Activated CD8-positive, alpha-beta memory T cell treated with anti-CD3 and anti-CD28 coated beads for 1 hour (primary cell): ENCODE data around the gene AP2A1.
"Not testable (repeated sequence)": the region's sequence is repeated elsewhere in the genome, so short reads cannot be mapped to it uniquely, and the experiment has no call there.

Experiments
- DNase-seq, 2 donors: peaks; one replicate each; pipeline ENCODE4 v3.0.0-alpha.2; 2020; ENCODE audit warnings: low read depth in 1 of 2; ENCODE audit errors: extremely low read depth in 1 of 2

AP2A1 gene

DNA sequence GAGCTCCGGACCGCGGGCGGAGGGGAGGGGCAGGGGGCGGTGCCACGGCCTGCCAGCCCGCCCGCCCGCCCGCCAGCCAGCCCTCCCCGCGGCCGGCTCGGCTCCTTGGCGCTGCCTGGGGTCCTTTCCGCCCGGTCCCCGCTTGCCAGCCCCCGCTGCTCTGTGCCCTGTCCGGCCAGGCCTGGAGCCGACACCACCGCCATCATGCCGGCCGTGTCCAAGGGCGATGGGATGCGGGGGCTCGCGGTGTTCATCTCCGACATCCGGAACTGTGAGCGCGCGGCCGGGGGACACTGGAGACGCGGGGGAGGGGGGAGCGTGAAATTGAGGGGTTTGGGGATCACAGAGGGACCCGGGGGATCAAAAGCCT, at the start of gene AP2A1:
AP2A1 (plus strand) TSS at position 72 of the 370 bp plus-strand sequence; CDS start at position 205, 133 bp downstream.
- DNase-seq: no peak

DNA sequence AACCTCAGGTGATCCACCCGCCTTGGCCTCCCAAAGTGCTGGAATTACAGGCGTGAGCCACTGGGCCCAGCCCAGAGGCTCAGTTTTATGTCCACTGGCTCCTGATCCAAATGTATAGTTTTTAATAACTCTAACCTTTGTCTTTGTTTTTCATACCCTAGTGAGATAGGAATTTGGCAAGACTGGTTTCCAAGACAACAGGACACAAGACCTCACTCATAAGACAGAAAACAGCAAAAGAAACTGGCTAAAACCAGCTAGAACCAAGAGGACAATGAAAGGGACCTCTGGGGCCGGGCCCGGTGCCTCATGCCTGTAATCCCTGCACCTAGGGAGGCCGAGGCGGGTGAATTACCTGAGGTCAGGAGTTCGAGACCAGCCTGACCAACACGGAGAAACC, 48.3 kb upstream of the AP2A1 start:
- DNase-seq: no peak

DNA sequence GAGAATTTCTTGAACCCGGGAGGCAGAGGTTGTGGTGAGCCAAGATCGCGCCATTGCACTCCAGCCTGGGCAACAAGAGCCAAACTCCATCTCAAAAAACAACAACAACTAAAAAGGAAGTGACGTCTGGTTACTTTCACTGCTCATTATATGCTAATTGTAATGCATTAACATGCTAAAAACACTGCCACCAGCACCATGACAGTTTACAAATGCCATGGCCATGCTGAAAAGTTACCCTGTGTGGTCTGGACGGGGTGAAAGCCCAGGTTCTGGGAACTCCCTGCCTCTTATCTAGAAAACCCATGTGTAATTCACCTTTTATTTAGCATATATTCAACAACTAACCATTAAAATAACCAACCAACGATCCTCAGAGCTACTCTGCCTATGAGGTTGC, 47.8 kb upstream of the AP2A1 start:
- DNase-seq: no peak

DNA sequence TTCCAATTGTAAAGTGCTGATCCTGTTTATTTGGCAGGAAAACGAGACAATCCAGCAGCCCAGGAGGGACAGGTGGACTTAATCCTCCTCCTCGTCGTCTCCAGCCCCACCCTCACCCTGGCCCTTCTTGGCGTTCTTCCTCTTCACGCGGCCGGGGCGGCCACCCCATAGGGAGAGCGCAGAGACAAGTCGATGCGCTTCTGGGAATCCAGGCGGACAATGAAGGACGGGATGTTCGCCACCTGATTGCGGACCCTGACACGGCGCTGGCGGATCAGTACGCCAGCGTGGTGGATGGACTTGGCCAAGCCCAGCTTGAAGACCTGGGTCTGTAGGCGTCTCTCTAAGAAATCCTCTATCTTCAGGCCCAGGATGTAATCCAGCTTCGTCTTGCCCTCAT, 47.4 kb upstream of the AP2A1 start:
- DNase-seq: not testable (repeated sequence)

DNA sequence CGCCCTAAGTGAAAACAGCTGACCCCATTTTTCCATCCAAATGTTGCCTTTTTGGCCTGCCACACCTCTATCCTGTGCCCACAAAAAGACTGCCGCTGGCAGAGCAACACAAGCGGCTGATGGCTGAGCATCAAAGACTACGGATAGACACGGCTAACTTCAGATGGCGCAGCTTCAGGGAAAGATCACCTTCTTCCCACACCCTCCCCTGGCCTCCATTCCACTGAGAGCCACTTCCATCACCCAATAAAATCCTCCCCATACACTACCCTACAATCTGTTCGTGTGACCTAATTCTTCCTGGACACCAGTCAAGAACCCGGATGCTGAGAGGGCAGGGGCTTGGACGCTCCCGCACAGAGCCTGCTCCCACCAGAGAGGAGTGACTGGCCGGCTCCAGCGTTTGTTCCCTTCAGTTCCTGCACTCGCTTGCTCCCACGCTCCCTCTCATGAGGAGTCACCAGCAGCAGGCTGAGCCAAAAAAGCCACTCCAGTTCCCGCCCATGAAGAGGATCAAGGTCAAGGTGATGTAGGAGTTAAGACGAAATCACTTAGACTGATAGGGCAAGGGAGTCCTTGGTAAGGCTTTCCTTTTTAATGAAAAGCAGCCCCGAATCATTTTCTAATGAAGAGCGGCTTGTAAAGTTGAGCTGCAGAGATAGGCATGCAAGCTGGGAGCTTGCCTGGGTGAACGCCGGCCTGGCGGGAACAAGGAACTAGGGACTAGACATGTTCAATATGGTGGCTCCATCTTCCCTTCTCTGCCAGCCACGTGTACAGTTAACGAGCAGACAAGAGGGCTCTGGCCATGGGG, 39.4 kb upstream of the AP2A1 start:
- no peak for DNase-seq

DNA sequence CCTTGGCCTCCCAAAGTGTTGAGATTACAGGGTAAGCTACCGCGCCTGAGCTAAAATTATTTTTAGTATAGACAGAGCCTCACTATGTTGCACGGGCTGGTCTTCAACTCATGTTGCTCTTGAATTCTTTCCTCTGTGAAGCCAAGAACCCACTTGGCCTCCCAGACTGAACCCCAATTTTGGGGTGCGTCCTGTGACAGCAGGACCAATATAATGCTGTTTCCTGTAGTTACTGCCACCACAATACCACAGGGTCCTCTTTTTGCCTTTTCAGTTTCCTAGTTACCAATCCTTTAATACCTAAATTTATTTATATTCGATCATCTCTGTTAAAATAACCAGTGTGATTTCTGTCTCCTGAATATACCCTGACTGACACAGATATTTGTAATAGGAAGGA, 36.6 kb upstream of the AP2A1 start:
- DNase-seq: no peak

DNA sequence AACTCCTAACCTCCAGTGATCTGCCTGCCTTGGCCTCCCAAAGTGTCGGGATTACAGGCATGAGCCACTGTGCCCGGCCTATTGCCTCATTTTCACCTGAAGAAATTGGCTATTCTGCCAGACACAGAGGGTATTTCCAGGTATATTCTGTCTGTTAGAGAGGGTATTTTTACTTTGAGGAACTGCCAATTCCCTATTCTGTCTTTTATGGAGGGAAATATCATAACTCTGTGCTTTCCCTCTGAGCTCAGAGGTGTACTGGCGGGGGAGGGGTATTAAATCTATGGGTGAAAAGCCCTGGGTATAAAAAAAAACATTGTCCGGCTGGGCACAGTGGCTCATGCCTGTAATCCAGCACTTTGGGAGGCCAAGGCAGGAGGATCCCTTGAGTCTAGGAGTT, 28.5 kb upstream of the AP2A1 start:
- no peak for DNase-seq

DNA sequence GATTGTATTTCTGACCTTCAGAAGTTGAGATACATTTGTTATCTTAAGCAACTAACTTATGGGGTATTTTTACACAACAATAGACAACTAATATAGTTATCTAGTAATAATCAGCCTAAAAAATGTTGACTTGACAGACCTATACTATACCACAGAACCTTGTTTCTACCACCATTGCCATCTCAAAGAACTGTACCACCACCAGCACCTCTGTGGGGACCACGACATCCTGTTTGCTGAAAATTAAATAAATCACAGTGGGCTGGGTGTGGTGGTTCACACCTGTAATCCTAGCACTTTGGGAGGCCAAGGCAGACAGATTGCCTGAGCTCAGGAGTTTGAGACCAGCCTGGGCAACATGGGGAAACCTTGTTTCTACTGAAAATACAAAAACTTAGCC, 27.7 kb upstream of the AP2A1 start:
- DNase-seq: no peak

DNA sequence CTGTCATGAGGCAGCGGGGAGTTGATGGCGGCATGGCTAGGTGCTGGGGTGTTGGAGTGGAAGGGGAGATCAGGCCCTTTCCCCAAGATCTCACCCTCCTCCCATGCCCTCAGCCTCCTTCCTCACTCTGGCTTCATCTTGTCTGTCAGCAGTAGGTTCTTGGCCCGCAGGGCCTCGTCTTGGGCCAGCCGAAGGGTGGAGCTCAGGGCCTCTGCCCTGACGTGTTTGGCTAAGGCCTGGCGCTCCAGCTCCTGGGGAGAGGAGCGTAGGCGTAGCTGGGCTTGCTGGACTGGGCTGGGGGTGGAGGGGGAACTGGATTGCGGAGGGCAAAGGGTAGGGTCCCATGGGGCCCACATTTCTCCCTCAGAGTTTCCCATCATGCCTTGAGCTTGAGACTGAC, 26.9 kb upstream of the AP2A1 start:
- DNase-seq: no peak

DNA sequence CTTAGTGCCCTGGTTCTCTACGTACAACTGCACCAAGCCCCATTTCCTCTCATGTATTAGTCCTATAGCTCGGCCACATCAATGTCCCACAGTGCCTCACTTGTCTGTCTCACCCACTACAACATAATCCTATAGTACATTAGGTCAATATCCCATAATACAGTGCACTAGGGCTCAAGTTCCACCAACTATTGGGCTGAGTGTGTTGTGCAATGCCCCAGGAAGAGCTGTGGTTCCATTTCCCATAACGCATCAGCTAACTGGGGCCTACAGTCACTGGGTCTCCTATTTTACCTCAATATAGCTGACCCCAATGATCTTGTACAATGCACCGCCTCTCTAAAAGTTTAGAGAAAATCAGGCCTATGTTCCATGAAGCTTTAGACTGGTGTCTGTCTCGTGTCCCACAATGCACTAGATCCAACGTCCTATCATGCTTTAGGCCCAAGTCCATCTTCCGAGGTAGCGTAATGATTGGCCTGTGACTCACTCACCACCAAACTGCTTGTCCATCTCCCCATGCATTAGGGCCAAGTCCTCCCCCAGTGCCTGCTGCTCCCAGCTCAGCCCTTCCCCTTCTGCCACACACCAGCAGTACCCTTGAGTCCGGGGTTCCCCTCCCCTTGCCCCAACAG, 25.5 kb upstream of the AP2A1 start:
- no peak for DNase-seq

DNA sequence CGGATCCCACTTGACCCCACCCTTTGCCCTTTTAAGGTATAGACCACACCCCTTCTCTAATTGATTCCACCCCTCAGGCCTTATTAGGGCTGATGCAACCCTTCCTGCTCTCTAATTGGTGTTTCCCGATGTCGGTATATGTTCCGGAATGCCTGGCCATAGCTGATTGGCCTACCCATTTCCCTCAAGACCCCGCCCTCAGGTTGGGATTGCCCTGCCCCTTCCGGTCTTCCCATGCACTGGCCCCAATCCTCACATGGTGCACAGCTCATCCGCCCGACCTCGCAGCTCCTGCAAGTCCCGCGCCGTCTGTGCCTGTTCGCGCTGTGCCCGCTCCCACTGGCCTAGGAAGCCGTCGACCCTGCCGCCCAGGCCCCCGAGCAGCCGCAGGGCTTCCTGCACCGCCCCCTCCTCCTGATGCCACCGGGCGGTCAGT, 21.8 kb upstream of the AP2A1 start:
- no peak for DNase-seq

DNA sequence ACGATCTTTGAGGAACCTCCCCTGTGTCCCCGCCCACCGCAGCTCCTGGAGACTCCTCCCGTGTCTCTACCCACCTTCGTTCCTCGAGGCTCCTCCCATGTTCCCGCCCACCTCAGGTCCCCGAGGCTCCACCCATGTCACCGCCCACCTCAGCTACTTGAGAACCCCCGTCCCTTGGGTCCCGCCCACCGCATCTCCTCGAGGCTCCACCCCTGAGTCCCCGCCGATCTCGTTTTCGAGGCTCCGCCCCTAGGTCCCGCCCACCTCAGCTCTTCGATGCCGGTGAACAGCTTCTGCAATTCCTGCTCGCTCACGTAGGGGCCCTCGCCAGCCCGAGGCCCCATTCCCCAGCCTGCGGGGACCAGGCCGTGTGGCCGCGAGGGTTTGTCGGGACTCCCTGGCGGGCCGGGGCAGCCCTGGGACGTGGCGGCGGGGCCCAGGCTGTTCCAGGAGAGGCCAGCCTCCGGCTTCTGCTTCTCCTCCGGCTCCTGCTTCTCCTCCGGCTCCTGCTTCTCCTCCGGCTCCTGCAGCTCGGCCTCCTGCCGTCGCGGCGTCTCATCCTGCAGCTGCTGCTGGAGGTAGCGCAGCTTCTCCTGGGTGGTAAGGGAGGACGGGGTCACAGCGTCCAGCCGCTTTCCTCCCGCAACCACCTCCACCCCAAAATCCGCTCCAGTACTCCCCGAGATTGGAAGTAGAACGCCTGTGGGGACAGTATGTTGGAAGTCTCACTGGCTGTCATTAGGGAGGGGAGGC, 20.4 kb upstream of the AP2A1 start:
- DNase-seq: peak in 1 of 2 donors; percentile 14

DNA sequence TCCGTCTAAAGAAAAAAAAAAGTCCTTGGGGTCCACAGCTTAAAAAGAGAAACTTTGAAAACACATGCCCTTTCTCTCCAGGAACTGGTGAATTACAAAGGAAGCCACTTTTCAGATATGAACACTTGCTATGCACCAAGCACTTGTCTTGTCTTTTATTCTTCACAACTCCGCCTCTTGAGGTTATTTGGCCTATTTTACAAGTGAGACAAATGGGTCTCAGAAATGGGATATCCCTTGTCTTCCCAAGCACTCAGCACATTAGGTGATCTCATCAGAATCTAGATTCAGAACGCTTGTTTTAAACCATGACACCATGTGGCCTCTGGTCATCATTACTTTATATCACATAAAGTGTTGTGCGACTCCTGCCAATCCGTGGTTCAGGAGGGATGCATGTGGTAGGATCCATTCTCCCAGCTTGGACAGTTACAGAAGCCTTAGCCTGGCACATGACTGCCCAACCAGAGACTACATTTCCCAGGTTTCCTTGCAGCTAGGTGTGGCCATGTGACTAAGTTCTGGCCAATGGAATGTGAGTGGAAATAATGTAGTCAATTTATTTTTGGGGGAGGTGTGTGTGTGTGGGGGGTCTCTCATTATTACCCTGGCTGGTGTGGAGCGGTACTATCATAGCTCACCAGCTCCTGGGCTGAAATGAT, 17.6 kb upstream of the AP2A1 start:
- no peak for DNase-seq

DNA sequence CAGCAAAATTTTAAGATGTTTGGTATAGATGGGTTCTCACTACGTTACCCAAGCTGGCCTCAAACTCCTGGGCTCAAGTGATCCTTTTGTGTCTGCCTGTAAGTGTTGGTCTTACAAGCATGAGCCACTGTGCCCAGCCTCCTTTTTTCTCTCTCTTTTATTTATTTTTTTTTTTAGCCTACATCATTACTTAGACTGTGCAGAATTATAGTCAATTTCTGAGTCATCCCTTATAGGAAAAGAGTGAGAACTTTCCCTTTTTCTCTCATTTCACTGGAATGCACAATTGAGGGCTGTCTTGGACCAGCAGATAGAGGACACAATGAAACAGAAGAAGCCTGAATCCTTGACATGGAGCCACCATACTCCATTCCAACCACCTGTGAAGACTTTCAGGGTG, 17.0 kb upstream of the AP2A1 start:
- DNase-seq: no peak

DNA sequence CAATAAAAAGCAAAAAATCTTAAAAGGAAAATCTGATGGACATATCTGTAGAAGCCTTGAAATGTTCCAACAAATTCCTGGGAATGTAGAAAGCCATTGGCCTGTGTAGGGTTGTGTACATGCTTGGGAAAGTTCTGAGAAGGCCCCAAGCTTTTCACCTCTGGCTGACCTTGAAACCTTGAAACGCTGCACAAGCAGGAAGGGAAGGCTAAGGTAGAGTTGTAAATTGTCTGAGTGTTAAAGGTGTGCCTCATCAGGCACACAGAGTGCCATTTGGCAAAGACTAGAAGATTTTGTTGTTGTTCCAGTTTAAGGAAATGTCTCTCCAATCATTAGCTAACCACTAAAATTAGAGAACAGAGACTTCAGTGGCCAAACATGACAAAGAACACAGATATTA, 14.1 kb upstream of the AP2A1 start:
- DNase-seq: no peak

DNA sequence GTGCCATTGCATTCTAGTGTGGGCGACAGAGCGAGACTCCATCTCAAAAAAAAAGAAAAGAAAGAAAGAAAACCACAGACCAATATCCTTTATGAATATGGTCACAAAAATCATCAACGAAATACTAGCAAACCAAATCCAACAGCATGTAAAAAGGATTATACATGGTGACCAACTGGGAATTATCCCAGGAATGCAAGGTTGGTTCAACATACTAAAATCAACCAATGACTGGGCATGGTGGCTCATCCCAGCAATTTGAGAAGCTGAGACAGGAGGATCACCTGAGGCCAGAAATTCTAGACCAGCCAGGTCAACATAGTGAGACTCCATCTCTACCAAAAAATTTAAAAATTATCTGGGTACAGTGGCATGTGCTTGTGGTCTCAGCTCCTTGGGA, 10.8 kb upstream of the AP2A1 start:
- DNase-seq: no peak

DNA sequence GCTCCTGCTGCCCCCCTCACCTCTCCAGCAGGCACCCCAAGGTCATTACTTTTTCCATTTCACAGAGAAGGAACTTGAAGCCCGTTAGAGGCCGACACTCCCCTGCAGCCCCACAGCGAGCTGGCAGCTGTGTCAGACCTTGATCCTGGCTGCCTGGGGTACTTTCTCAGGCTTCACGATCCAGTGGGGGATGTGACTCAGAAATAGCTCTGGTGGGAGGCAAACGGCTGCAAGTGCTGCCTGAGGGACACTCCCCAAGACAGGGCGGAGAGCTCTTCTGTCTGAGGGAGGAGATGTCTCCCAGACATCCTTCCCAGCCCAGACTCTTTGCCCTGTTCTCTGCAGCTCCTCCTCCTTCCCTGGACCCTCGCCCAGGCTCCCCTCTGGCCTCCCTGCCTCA, 8.5 kb upstream of the AP2A1 start:
- DNase-seq: no peak

DNA sequence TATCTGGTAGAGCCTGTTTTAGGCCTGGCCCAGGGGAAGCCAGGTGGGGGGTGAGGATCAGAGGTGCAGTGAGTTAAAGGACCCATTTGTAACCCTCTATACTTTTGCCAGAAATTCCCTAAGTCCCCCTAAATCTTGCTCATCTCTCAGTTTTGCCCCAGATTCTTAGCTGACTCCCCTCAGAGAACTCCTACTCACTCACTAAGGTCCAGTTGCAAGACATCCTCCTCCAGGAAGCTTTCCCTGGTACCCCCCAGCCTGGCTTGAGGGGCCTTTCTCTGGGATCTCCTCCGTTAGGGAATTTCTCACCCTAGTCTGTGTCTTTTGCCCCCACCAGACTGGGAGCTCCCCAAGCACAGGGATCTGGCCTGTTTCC, 5.6 kb upstream of the AP2A1 start:
- no peak for DNase-seq

DNA sequence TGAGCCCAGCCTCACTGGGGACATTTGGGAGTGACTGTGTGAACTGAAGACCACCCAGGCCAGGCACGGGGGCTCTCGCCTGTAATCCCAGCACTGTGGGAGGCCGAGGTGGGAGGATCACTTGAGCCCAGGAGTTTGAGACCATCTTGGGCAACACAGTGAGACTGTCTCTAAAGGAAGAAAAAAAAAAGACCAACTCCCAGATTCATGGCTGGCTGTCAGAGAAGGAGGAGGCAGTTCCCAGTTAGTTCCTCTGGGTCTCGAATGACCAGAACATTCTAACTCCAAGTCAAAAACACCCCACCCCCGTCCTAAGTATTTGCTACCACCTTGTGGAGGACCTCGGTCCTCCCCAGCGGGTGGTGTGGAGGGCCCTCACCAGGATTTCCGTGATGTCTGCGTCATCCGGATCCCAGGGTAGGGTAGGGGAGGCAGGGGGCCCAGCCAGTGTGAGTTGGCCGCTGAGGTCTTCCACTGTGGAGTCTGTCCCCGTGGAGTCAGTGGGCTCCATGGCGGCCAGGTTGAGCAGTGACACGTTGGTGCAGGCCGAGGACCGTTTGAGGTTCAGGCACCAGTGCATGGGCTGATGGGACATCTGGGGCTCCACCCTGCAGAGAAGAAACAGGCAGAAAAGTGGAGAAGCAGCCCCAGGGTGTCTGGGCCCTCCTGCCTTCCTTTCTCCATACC, 5.0 kb upstream of the AP2A1 start:
- DNase-seq: no peak

DNA sequence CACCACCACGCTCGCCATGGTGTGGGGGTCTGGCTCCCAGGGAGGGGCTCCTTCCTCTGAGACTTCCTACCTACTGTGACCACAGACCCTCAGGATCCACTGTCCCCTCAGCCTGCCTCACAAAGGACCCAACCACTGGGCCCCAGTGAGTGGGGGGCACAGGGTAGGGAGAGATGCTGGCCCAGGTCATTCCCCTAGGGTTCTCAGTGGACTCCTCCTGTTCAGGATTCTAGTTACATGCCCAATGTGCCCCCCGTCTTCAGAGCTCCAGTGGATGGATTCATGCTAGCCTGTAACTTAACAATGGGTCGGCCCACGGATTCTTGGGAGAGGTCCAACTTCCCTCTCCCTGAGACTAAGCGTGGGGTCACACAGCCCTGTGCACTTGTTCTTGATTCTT, 3.6 kb upstream of the AP2A1 start, which contains the start of gene TSKS:
TSKS (minus strand) TSS at position 77 of the 400 bp plus-strand sequence; CDS start at position 18, 59 bp downstream.
- DNase-seq: no peak

DNA sequence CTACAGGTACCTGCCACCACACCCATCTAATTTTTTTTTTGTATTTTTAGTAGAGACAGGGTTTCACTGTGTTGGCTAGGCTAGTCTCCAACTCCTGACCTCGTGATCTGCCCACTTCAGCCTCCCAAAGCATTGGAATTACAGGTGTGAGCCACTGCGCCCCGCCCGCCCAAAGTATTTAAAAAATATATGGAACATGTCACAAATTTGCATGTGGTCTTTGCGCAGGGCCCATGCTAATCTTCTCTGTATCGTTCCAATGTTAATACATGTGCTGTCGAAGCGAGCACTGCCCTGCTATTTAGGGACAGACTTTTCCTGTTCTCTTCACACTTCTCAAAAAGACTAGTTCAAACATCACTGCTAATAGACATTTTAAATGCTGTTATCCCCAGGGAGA, 2.5 kb upstream of the AP2A1 start:
- no peak for DNase-seq
